HPDE6-E6E7 (cell line): ENCODE data around the gene KCTD10.
A peak's percentile ranks its signal among the peaks of the same experiment; 100 is the strongest.

Experiments used
- DNase-seq: peaks from one replicate; pipeline ENCODE4 v3.0.0; 2011; ENCODE audit warnings: missing footprints; ENCODE audit errors: extremely low spot score

KCTD10 gene

GRCh38 chr12:109477185-109477962, at the start of gene KCTD10, which contains the start of gene UBE3B:
KCTD10 (minus strand) TSS chr12:109477300; CDS start chr12:109477262, 38 bp downstream.
UBE3B (plus strand) TSS chr12:109477634; CDS start chr12:109483552, 5,918 bp downstream.
- peak; percentile 89 for DNase-seq

GRCh38 chr12:109525279-109525585, 48.1 kb upstream of the KCTD10 start:
- DNase-seq, result no peak

GRCh38 chr12:109524466-109525278, 47.6 kb upstream of the KCTD10 start:
- DNase-seq, result no peak

- no peak for DNase-seq
Measured at GRCh38 chr12:109523504-109523903, 46.4 kb upstream of the KCTD10 start.

- no peak for DNase-seq
Measured at GRCh38 chr12:109523071-109523470, 46.0 kb upstream of the KCTD10 start.

GRCh38 chr12:109521831-109522230, 44.7 kb upstream of the KCTD10 start:
- DNase-seq, result no peak

- no peak for DNase-seq
Measured at GRCh38 chr12:109519787-109520186, 42.7 kb upstream of the KCTD10 start.

GRCh38 chr12:109518820-109519665, 41.9 kb upstream of the KCTD10 start:
- peak; percentile 69 for DNase-seq

- DNase-seq, result no peak
Measured at GRCh38 chr12:109517619-109518018, 40.5 kb upstream of the KCTD10 start.

GRCh38 chr12:109513977-109514376, 36.9 kb upstream of the KCTD10 start:
- DNase-seq, result no peak

GRCh38 chr12:109513051-109513450, 36.0 kb upstream of the KCTD10 start:
- no peak for DNase-seq

GRCh38 chr12:109512608-109513007, 35.5 kb upstream of the KCTD10 start:
- DNase-seq, result no peak

GRCh38 chr12:109510196-109510595, 33.1 kb upstream of the KCTD10 start:
- no peak for DNase-seq

- no peak for DNase-seq
Measured at GRCh38 chr12:109504068-109504467, 27.0 kb upstream of the KCTD10 start.

- DNase-seq, result no peak
Measured at GRCh38 chr12:109503611-109504010, 26.5 kb upstream of the KCTD10 start.

- no peak for DNase-seq
Measured at GRCh38 chr12:109502332-109502731, 25.2 kb upstream of the KCTD10 start.

GRCh38 chr12:109501299-109501698, 24.2 kb upstream of the KCTD10 start:
- DNase-seq, result no peak

- no peak for DNase-seq
Measured at GRCh38 chr12:109500406-109501185, 23.5 kb upstream of the KCTD10 start.

- DNase-seq, result peak; percentile 98
Measured at GRCh38 chr12:109497675-109498074, 20.6 kb upstream of the KCTD10 start.

- no peak for DNase-seq
Measured at GRCh38 chr12:109496306-109496705, 19.2 kb upstream of the KCTD10 start.

- DNase-seq, result no peak
Measured at GRCh38 chr12:109495012-109495411, 17.9 kb upstream of the KCTD10 start.
